HCT116 (cell line): ENCODE measurements around the gene IGF2. TPM values are rescaled to one million over a fixed set of nuclear protein-coding genes. Genes with fewer than 3 reads are reported as not detected.
A peak's percentile ranks its signal among the peaks of the same experiment; 100 is the strongest.

Experiments used
- ATAC-seq: fragments of 200-7000 bp; cut with Tn5 transposase; 2 replicates; pipeline ENCODE4 v1.9.1; 2020; ENCODE audit warnings: mild to moderate bottlenecking, moderate library complexity
- BruUV-seq: library from RNA; stranded (reverse); fragments of 400-500 nt; replicated peaks from 2 replicates; lab custom pipeline; 2021; lab: Mats Ljungman, UMichigan
- CTCF ChIA-PET: fragments of 300-600 bp; sonication (Branson Sonifier 250); formaldehyde crosslinking; loops from one replicate; lab custom pipeline; 2021; ENCODE audit warnings: antibody characterized with exemption; lab: Charles Lee
- POLR2A ChIA-PET: fragments of 300-600, 350-600 bp; sonication (Branson Sonifier 250); formaldehyde crosslinking; loops from one replicate; lab custom pipeline; 2021; ENCODE audit warnings: antibody characterized with exemption; lab: Charles Lee
- RAD21 ChIA-PET, 2 experiments: fragments of 300-600 bp; sonication (Branson Sonifier 250); formaldehyde crosslinking; loops; one replicate each; lab custom pipeline; 2023; ENCODE audit warnings: low total read pairs in 2 of 2; ENCODE audit not compliant: uncharacterized antibody in 2 of 2, unreplicated experiment in 2 of 2, low non-redundant PET in 1 of 2; lab: Charles Lee
- DNase-seq: peaks from one replicate; pipeline ENCODE4 v3.0.0-alpha.2; 2010; ENCODE audit warnings: low read depth, low spot score
- H2AFZ ChIP-seq: fragments of 200-600 bp; shearing (Covaris generic), sonication (generic); 2 replicates; pipeline ENCODE4 v1.6.1; 2017; ENCODE audit warnings: low read depth, mixed run types, mixed read lengths, antibody characterized with exemption, low read length; ENCODE audit not compliant: poor library complexity, severe bottlenecking
- H3K27ac ChIP-seq: 2 replicates; pipeline ENCODE4 v1.5.1; 2012; ENCODE audit warnings: low read depth, low read length
- H3K27me3 ChIP-seq: fragments of 200-600 bp; sonication (generic); 2 replicates; pipeline ENCODE4 v1.6.1; 2016; ENCODE audit warnings: mixed run types, low read length, mixed read lengths; ENCODE audit not compliant: insufficient read depth
- H3K36me3 ChIP-seq, 2 experiments: fragments of 200-500 bp in 1 of 2; fragments of 200-600 bp in 1 of 2; sonication (Bioruptor generic) in 1 of 2; sonication (generic) in 1 of 2; 2 replicates each; pipeline versions ENCODE4 v1.5.1 to v1.6.1; 2014 to 2016; ENCODE audit warnings: low read length in 2 of 2, inconsistent platforms in 1 of 2, mixed read lengths in 1 of 2, mixed run types in 1 of 2; ENCODE audit not compliant: insufficient read depth in 2 of 2, control insufficient read depth in 1 of 2
- H3K4me1 ChIP-seq, 2 experiments: fragments of 200-600 bp in 1 of 2; sonication (generic) in 1 of 2; 2 replicates each; pipeline versions ENCODE4 v1.5.1 to v1.6.1; 2012 to 2017; ENCODE audit warnings: low read length in 2 of 2, inconsistent platforms in 1 of 2, mild to moderate bottlenecking in 1 of 2, mixed read lengths in 1 of 2, mixed run types in 1 of 2, moderate library complexity in 1 of 2; ENCODE audit not compliant: insufficient read depth in 2 of 2, control insufficient read depth in 1 of 2
- H3K4me2 ChIP-seq: fragments of 200-600 bp; sonication (generic); 2 replicates; pipeline ENCODE4 v1.6.1; 2017; ENCODE audit warnings: mixed run types, low read length, mixed read lengths
- H3K4me3 ChIP-seq, 2 experiments: fragments of 200-600 bp in 1 of 2; sonication (generic) in 1 of 2; replicated peaks in 1 of 2; 2 replicates each; pipeline ENCODE4 v1.5.1; 2011 to 2016; ENCODE audit warnings: low read length in 2 of 2, control low read depth in 1 of 2, low read depth in 1 of 2, mild to moderate bottlenecking in 1 of 2, mixed read lengths in 1 of 2, mixed run types in 1 of 2
- H3K79me2 ChIP-seq: fragments of 200-600 bp; sonication (generic); 2 replicates; pipeline ENCODE4 v1.6.1; 2017; ENCODE audit warnings: mild to moderate bottlenecking, mixed run types, low read length, moderate library complexity, mixed read lengths; ENCODE audit not compliant: insufficient read depth
- H3K9ac ChIP-seq: fragments of 200-600 bp; sonication (generic); 2 replicates; pipeline ENCODE4 v1.6.1; 2016; ENCODE audit warnings: low read length, mixed read lengths
- H3K9me2 ChIP-seq: fragments of 200-600 bp; sonication (generic), shearing (Covaris generic); 2 replicates; pipeline ENCODE4 v1.6.1; 2017; ENCODE audit warnings: mixed run types, mild to moderate bottlenecking, moderate library complexity; ENCODE audit not compliant: insufficient read depth
- H3K9me3 ChIP-seq, 2 experiments: fragments of 200-500 bp in 1 of 2; fragments of 200-600 bp in 1 of 2; sonication (Bioruptor generic) in 1 of 2; sonication (generic) in 1 of 2; 2 replicates each; pipeline ENCODE4 v1.6.1; 2014 to 2017; ENCODE audit warnings: low read length in 2 of 2, mixed read lengths in 2 of 2, inconsistent platforms in 1 of 2, low read depth in 1 of 2, mild to moderate bottlenecking in 1 of 2, mixed run types in 1 of 2, moderate library complexity in 1 of 2; ENCODE audit not compliant: control insufficient read depth in 1 of 2, insufficient read depth in 1 of 2
- H4K20me1 ChIP-seq: fragments of 200-600 bp; sonication (generic), shearing (Covaris generic); 2 replicates; pipeline ENCODE4 v1.6.1; 2017; ENCODE audit warnings: mixed run types, mild to moderate bottlenecking, moderate library complexity; ENCODE audit not compliant: insufficient read depth
- CTCF ChIP-seq, 3 experiments: fragments of 200-600 bp in 1 of 3; sonication (generic) in 1 of 3; IDR thresholded peaks in 2 of 3; conservative IDR thresholded peaks in 1 of 3; 2 replicates each; pipeline ENCODE4 v1.5.1; 2012 to 2017; ENCODE audit warnings: low read depth in 2 of 3, low read length in 2 of 3, antibody characterized with exemption in 1 of 3, borderline replicate concordance in 1 of 3, control low read depth in 1 of 3, mild to moderate bottlenecking in 1 of 3, mixed read lengths in 1 of 3, mixed run types in 1 of 3, moderate library complexity in 1 of 3; ENCODE audit not compliant: insufficient read depth in 1 of 3
- EGR1 ChIP-seq: IDR thresholded peaks from 2 replicates; pipeline ENCODE4 v1.6.1; 2012; ENCODE audit warnings: low read depth
- EZH2phosphoT487 ChIP-seq: fragments of 200-600 bp; IDR thresholded peaks from 2 replicates; pipeline ENCODE4 v1.6.1; 2018; ENCODE audit warnings: antibody characterized with exemption, borderline replicate concordance
- POLR2A ChIP-seq: IDR thresholded peaks from 2 replicates; pipeline ENCODE4 v1.7.0; 2011; ENCODE audit warnings: borderline replicate concordance; ENCODE audit not compliant: insufficient read depth, insufficient read length; ENCODE audit errors: extremely low read depth
- RAD21 ChIP-seq: IDR thresholded peaks from 2 replicates; pipeline ENCODE4 v1.6.1; 2012; ENCODE audit warnings: low read depth, mild to moderate bottlenecking
- SP1 ChIP-seq: IDR thresholded peaks from 2 replicates; pipeline ENCODE4 v1.6.1; 2012; ENCODE audit warnings: low read depth
- ZFX ChIP-seq: fragments of 450-650 bp; IDR thresholded peaks from 2 replicates; pipeline ENCODE4 v1.6.1; 2017
- intact Hi-C: fragments of 100-400 bp; cut with micrococcal nuclease; formaldehyde crosslinking; loops from 2 replicates; pipeline ENCODE4 v1.10.0; 2022
- total RNA-seq: library from RNA; stranded (reverse); gene quantifications from one replicate; pipeline ENCODE4 v1.2.1, GENCODE V29; 2021; ENCODE audit not compliant: unreplicated experiment

Gene IGF2
- total RNA-seq, 1 experiment from 2014 or later: 17.9 TPM

- Histone ChIP-seq H3K27me3 (no peaks in the 10 kb centered on the region), H3K79me2 (no peaks in the 10 kb centered on the region), H3K9me3 (no peaks in the 10 kb centered on the region), H3K4me1 (peaks cover 0 to 3% of the 10 kb centered on the region in 2 experiments; a peak in 2 of 4 replicates), H3K27ac (no peak overlapping the region; the same call in 1 of the 2 replicates), H4K20me1 (no peaks in the 10 kb centered on the region), H3K36me3 (no peaks in the 10 kb centered on the region), H3K4me2 (no peak overlapping the region), H3K9ac (no peak overlapping the region), H3K9me2 (no peaks in the 10 kb centered on the region), H3K4me3 (no peak overlapping the region), H2AFZ (no peak overlapping the region)
- DNase-seq (no peak), ATAC-seq (peak; percentile 67)
- intact Hi-C loops: no loop called here
- no TSS peak for BruUV-seq
- RAD21 ChIA-PET: interaction anchor here in 1 of 2 experiments (1.1 kb wide), 1 partner anchor 52 kb away, joined by 3 read pairs; no protein-coding TSS in a partner anchor
- POLR2A ChIA-PET: no interaction called here
- TF ChIP-seq EZH2phosphoT487: no peak
- TF ChIP-seq CTCF (IDR thresholded peaks at IDR 0.05 in 2 of 3, conservative IDR thresholded peaks at IDR 0.05 in 1 of 3; ENCODE audit: borderline replicate concordance in 1 of 3, insufficient read depth in 1 of 3, low read depth in 2 of 3, low read length in 2 of 3): peak in 2 of 3 experiments; percentile 10 to 15; a peak in 2 of 6 replicates
- CTCF ChIA-PET: no interaction called here
These were observed 39.5 kb downstream of the IGF2 start for GRCh38 chr11:2099516-2100349.

GRCh38 chr11:2098691-2099515, 40.3 kb downstream of the IGF2 start:
- ChIA-PET CTCF (no interaction called here), RAD21 (no interaction called here), POLR2A (no interaction called here)
- intact Hi-C loops: no loop called here
- no peak overlapping the region for H2AFZ ChIP-seq
- no peaks in the 10 kb centered on the region for H3K79me2 ChIP-seq
- no peak overlapping the region for H3K9ac ChIP-seq
- no peaks in the 10 kb centered on the region for H3K9me3 ChIP-seq
- no peak overlapping the region; the same call in 1 of the 2 replicates for H3K27ac ChIP-seq
- no peaks in the 10 kb centered on the region for H3K36me3 ChIP-seq
- H3K27me3 ChIP-seq: no peaks in the 10 kb centered on the region
- no peaks in the 10 kb centered on the region for H3K9me2 ChIP-seq
- H3K4me3 ChIP-seq: no peak overlapping the region
- H3K4me1 ChIP-seq: peaks cover 0 to 3% of the 10 kb centered on the region in 2 experiments; a peak in 2 of 4 replicates
- no peak for ATAC-seq
- H3K4me2 ChIP-seq: no peak overlapping the region
- TF ChIP-seq EGR1 (no peak), SP1 (no peak), ZFX (no peak), POLR2A (no peak), RAD21 (no peak)
- TF ChIP-seq, all 23 proteins: peak for 0
- BruUV-seq: no TSS peak
- no peaks in the 10 kb centered on the region for H4K20me1 ChIP-seq
- no peak for DNase-seq
